HEK293 (cell line): ENCODE results near the gene KCNC1.

Source experiments
- CTCF ChIA-PET: fragments of 350-600 bp; formaldehyde crosslinking; extraction: SDS; loops from one replicate; lab custom pipeline; 2021; ENCODE audit warnings: antibody characterized with exemption; lab: Yijun Ruan, JAX
- POLR2A ChIA-PET: fragments of 300-600 bp; formaldehyde crosslinking; extraction: SDS; loops from one replicate; lab custom pipeline; 2020; ENCODE audit warnings: antibody characterized with exemption, inconsistent platforms; lab: Yijun Ruan, JAX
- H3K27ac ChIP-seq: fragments of 200-500 bp; sonication (Bioruptor generic); 2 replicates; pipeline ENCODE4 v1.5.1; 2014; ENCODE audit warnings: low read depth, low read length, control low read depth, inconsistent platforms; ENCODE audit errors: extremely low read depth
- H3K36me3 ChIP-seq, 2 experiments: fragments of 200-500 bp in 1 of 2; sonication (Bioruptor generic) in 1 of 2; 1 replicate in 1 of 2; 2 replicates in 1 of 2; pipeline ENCODE4 v1.5.1; 2014 to 2017; ENCODE audit warnings: inconsistent platforms in 2 of 2, low read length in 2 of 2; ENCODE audit not compliant: control insufficient read depth in 2 of 2, insufficient read depth in 1 of 2
- H3K4me1 ChIP-seq: fragments of 200-500 bp; sonication (Bioruptor generic); 2 replicates; pipeline ENCODE4 v1.5.1; 2014; ENCODE audit warnings: mild to moderate bottlenecking, low read length, inconsistent platforms; ENCODE audit not compliant: control insufficient read depth, insufficient read depth
- H3K4me3 ChIP-seq: 2 replicates; pipeline ENCODE4 v1.5.1; 2011; ENCODE audit warnings: low read depth, mild to moderate bottlenecking, control low read depth, low read length, moderate library complexity
- H3K9me3 ChIP-seq: fragments of 200-500 bp; sonication (Bioruptor generic); 2 replicates; pipeline ENCODE4 v1.5.1; 2014; ENCODE audit warnings: low read depth, low read length, inconsistent platforms; ENCODE audit not compliant: control insufficient read depth, insufficient read depth
- BCL11A ChIP-seq: fragments of 450-650 bp; formaldehyde crosslinking; IDR thresholded peaks from 2 replicates; pipeline ENCODE4 v1.5.1; 2016; ENCODE audit warnings: low read depth, missing biosample characterization, missing genetic modification characterization
- KLF9 ChIP-seq: fragments of 450-650 bp; formaldehyde crosslinking; IDR thresholded peaks from 2 replicates; pipeline ENCODE4 v1.5.1; 2016; ENCODE audit warnings: missing biosample characterization, missing genetic modification characterization, low read depth
- MEIS1 ChIP-seq: sonication (generic); formaldehyde crosslinking; IDR thresholded peaks from 2 replicates; pipeline ENCODE4 v1.8.1; 2022; ENCODE audit warnings: missing genetic modification reagents, mild to moderate bottlenecking, borderline replicate concordance
- PATZ1 ChIP-seq: fragments of 450-650 bp; formaldehyde crosslinking; IDR thresholded peaks from 2 replicates; pipeline ENCODE4 v1.5.1; 2016; ENCODE audit warnings: missing biosample characterization, missing genetic modification characterization
- PRDM6 ChIP-seq: fragments of 450-650 bp; formaldehyde crosslinking; IDR thresholded peaks from 2 replicates; pipeline ENCODE4 v1.5.1; 2017; ENCODE audit warnings: missing biosample characterization, missing genetic modification characterization
- TCF7L2 ChIP-seq: IDR thresholded peaks from 2 replicates; pipeline ENCODE4 v1.6.1; 2011; ENCODE audit warnings: low read depth, mild to moderate bottlenecking, inconsistent platforms, low read length, moderate library complexity, borderline replicate concordance
- ZBTB1 ChIP-seq: fragments of 450-650 bp; formaldehyde crosslinking; IDR thresholded peaks from 2 replicates; pipeline ENCODE4 v1.5.1; 2016; ENCODE audit warnings: missing biosample characterization, missing genetic modification characterization
- ZBTB10 ChIP-seq: fragments of 450-650 bp; formaldehyde crosslinking; IDR thresholded peaks from 2 replicates; pipeline ENCODE4 v1.5.1; 2016; ENCODE audit warnings: missing biosample characterization, missing genetic modification characterization
- ZBTB44 ChIP-seq: fragments of 450-650 bp; IDR thresholded peaks from 2 replicates; pipeline ENCODE4 v1.5.1; 2018; ENCODE audit warnings: missing biosample characterization, mild to moderate bottlenecking, missing genetic modification characterization
- ZNF10 ChIP-seq: fragments of 450-650 bp; formaldehyde crosslinking; IDR thresholded peaks from 2 replicates; pipeline ENCODE4 v1.5.1; 2017; ENCODE audit warnings: missing biosample characterization, missing genetic modification characterization
- ZNF133 ChIP-seq: fragments of 450-650 bp; formaldehyde crosslinking; IDR thresholded peaks from 2 replicates; pipeline ENCODE4 v1.5.1; 2016; ENCODE audit warnings: missing biosample characterization, missing genetic modification characterization
- ZNF2 ChIP-seq: fragments of 450-650 bp; formaldehyde crosslinking; IDR thresholded peaks from 2 replicates; pipeline ENCODE4 v1.5.1; 2016; ENCODE audit warnings: missing biosample characterization, missing genetic modification characterization
- ZNF221 ChIP-seq: fragments of 450-650 bp; formaldehyde crosslinking; IDR thresholded peaks from 2 replicates; pipeline ENCODE4 v1.5.1; 2017; ENCODE audit warnings: missing biosample characterization, missing genetic modification characterization, borderline replicate concordance
- ZNF266 ChIP-seq: fragments of 450-650 bp; formaldehyde crosslinking; IDR thresholded peaks from 2 replicates; pipeline ENCODE4 v1.5.1; 2016; ENCODE audit warnings: missing biosample characterization, missing genetic modification characterization, low read depth
- ZNF280C ChIP-seq: fragments of 450-650 bp; formaldehyde crosslinking; IDR thresholded peaks from 2 replicates; pipeline ENCODE4 v1.5.1; 2016; ENCODE audit warnings: missing biosample characterization, missing genetic modification characterization
- ZNF302 ChIP-seq: fragments of 450-650 bp; formaldehyde crosslinking; IDR thresholded peaks from 2 replicates; pipeline ENCODE4 v1.5.1; 2016; ENCODE audit warnings: missing biosample characterization, missing genetic modification characterization, low read depth
- ZNF350 ChIP-seq: fragments of 450-650 bp; formaldehyde crosslinking; IDR thresholded peaks from 2 replicates; pipeline ENCODE4 v1.5.0; 2017; ENCODE audit warnings: missing biosample characterization, mild to moderate bottlenecking, missing genetic modification characterization
- ZNF391 ChIP-seq: fragments of 450-650 bp; formaldehyde crosslinking; IDR thresholded peaks from 2 replicates; pipeline ENCODE4 v1.5.1; 2016; ENCODE audit warnings: low read depth, missing biosample characterization, missing genetic modification characterization, borderline replicate concordance
- ZNF404 ChIP-seq: fragments of 450-650 bp; formaldehyde crosslinking; IDR thresholded peaks from 2 replicates; pipeline ENCODE4 v1.5.1; 2017; ENCODE audit warnings: missing biosample characterization, missing genetic modification characterization
- ZNF585B ChIP-seq: fragments of 450-650 bp; formaldehyde crosslinking; IDR thresholded peaks from 2 replicates; pipeline ENCODE4 v1.5.1; 2016; ENCODE audit warnings: missing biosample characterization, missing genetic modification characterization
- ZNF600 ChIP-seq: fragments of 450-650 bp; formaldehyde crosslinking; IDR thresholded peaks from 2 replicates; pipeline ENCODE4 v1.5.1; 2016; ENCODE audit warnings: missing biosample characterization, missing genetic modification characterization
- ZNF645 ChIP-seq: fragments of 450-650 bp; formaldehyde crosslinking; IDR thresholded peaks from 2 replicates; pipeline ENCODE4; 2016; ENCODE audit warnings: missing biosample characterization, missing genetic modification characterization
- ZNF658 ChIP-seq: fragments of 450-650 bp; formaldehyde crosslinking; IDR thresholded peaks from 2 replicates; pipeline ENCODE4; 2016; ENCODE audit warnings: missing biosample characterization, missing genetic modification characterization
- ZNF664 ChIP-seq: fragments of 450-650 bp; formaldehyde crosslinking; IDR thresholded peaks from 2 replicates; pipeline ENCODE4 v1.5.1; 2016; ENCODE audit warnings: missing biosample characterization, missing genetic modification characterization
- ZNF837 ChIP-seq: fragments of 450-650 bp; formaldehyde crosslinking; IDR thresholded peaks from 2 replicates; pipeline ENCODE4 v1.5.1; 2016; ENCODE audit warnings: missing biosample characterization, missing genetic modification characterization
- ZNF843 ChIP-seq: fragments of 450-650 bp; formaldehyde crosslinking; IDR thresholded peaks from 2 replicates; pipeline ENCODE4 v1.5.1; 2016; ENCODE audit warnings: missing biosample characterization, missing genetic modification characterization

Gene KCNC1

GRCh38 chr11:17702876-17703275 lies 31.7 kb upstream of the KCNC1 start:
- TF ChIP-seq ZNF10 (no peak), ZNF664 (tag by site-specific recombination) (no peak), ZNF266 (no peak), ZNF350 (no peak), ZNF133 (tag by site-specific recombination) (no peak), PATZ1 (tag by site-specific recombination) (no peak), ZNF221 (tag by site-specific recombination) (no peak), ZNF658 (tag by site-specific recombination) (no peak), ZNF843 (no peak), ZBTB1 (no peak), ZNF645 (tag by site-specific recombination) (no peak), ZNF600 (tag by site-specific recombination) (no peak), MEIS1 (CRISPR knock-in tag) (no peak), ZNF391 (tag by site-specific recombination) (no peak), TCF7L2 (no peak), ZBTB10 (tag by site-specific recombination) (no peak), ZNF837 (tag by site-specific recombination) (no peak), PRDM6 (tag by site-specific recombination) (no peak), ZNF302 (tag by site-specific recombination) (no peak)
- ChIA-PET POLR2A (no interaction called here), CTCF (interaction anchor here (0.6 to 1.0 kb wide), 3 partner anchors 27 to 413 kb away, joined by 3 to 4 read pairs (median 3); no protein-coding TSS in a partner anchor)
- no peaks in the 10 kb centered on the region for H3K36me3 ChIP-seq
- no peak overlapping the region for H3K27ac ChIP-seq
- H3K4me1 ChIP-seq, result no peaks in the 10 kb centered on the region
- H3K9me3 ChIP-seq, result no peaks in the 10 kb centered on the region; the same call in 1 of the 2 replicates
- H3K4me3 ChIP-seq, result no peak overlapping the region

GRCh38 chr11:17703951-17704350 lies 30.6 kb upstream of the KCNC1 start:
- no peak overlapping the region for H3K4me3 ChIP-seq
- H3K4me1 ChIP-seq, result no peaks in the 10 kb centered on the region
- ChIA-PET CTCF (interaction anchor here (1.1 kb wide), 1 partner anchor 275 kb away, joined by 3 read pairs; no protein-coding TSS in a partner anchor), POLR2A (no interaction called here)
- H3K9me3 ChIP-seq, result no peaks in the 10 kb centered on the region; the same call in 1 of the 2 replicates
- H3K36me3 ChIP-seq, result no peaks in the 10 kb centered on the region
- H3K27ac ChIP-seq, result no peak overlapping the region
- TF ChIP-seq ZBTB44, result no peak
- TF ChIP-seq ZNF2, result no peak
- TF ChIP-seq BCL11A (tag by site-specific recombination), result no peak
- TF ChIP-seq KLF9 (tag by site-specific recombination), result no peak
- no peak for TF ChIP-seq ZNF280C
- TF ChIP-seq ZNF404 (tag by site-specific recombination), result no peak
- no peak for TF ChIP-seq ZNF585B (tag by site-specific recombination)
